IMR-90 (cell line): ENCODE measurements around the gene HOXA3. TPM values are rescaled to one million over a fixed set of nuclear protein-coding genes. Genes with fewer than 3 reads are reported as not detected.

Source experiments
- ATAC-seq: fragments of 200-7000 bp; cut with Tn5 transposase; 2 replicates; pipeline ENCODE4 v1.9.1; 2020; ENCODE audit warnings: low read depth, mild to moderate bottlenecking, moderate library complexity
- BruUV-seq: library from RNA; stranded (reverse); fragments of 400-500 nt; replicated peaks from 2 replicates; lab custom pipeline; 2021; lab: Mats Ljungman, UMichigan
- CTCF ChIA-PET: fragments of 300-600 bp; formaldehyde crosslinking; extraction: SDS; loops from one replicate; lab custom pipeline; 2021; ENCODE audit warnings: antibody characterized with exemption; lab: Yijun Ruan, JAX
- POLR2A ChIA-PET: fragments of 300-600 bp; sonication (Branson Sonifier 250); formaldehyde crosslinking; loops from one replicate; lab custom pipeline; 2022; ENCODE audit warnings: antibody characterized with exemption; ENCODE audit not compliant: unreplicated experiment; lab: Charles Lee
- DNase-seq: peaks from one replicate; pipeline ENCODE4 v3.0.0; 2013
- H2AFZ ChIP-seq: replicated peaks from 2 replicates; pipeline ENCODE3; 2013; ENCODE audit warnings: low read length, mild to moderate bottlenecking; ENCODE audit not compliant: poor library complexity
- H2AK5ac ChIP-seq: 2 replicates; pipeline ENCODE4 v1.6.1; 2013; ENCODE audit warnings: low read depth, low read length, inconsistent platforms
- H2AK9ac ChIP-seq: replicated peaks from 2 replicates; pipeline ENCODE3; 2013; ENCODE audit warnings: mild to moderate bottlenecking, low read depth, low read length, moderate library complexity; ENCODE audit not compliant: poor library complexity
- H2BK120ac ChIP-seq: 2 replicates; pipeline ENCODE4 v1.6.1; 2013; ENCODE audit warnings: low read depth, low read length, inconsistent platforms
- H2BK15ac ChIP-seq: 3 replicates; pipeline ENCODE4 v1.6.1; 2013; ENCODE audit warnings: low read depth, low read length, inconsistent platforms
- H2BK20ac ChIP-seq: 2 replicates; pipeline ENCODE4 v1.6.1; 2013; ENCODE audit warnings: low read depth, mild to moderate bottlenecking, inconsistent platforms, low read length, moderate library complexity
- H2BK5ac ChIP-seq: 2 replicates; pipeline ENCODE4 v1.6.1; 2013; ENCODE audit warnings: mild to moderate bottlenecking, low read depth, low read length, inconsistent platforms; ENCODE audit not compliant: poor library complexity, severe bottlenecking
- H3K14ac ChIP-seq: replicated peaks from 2 replicates; pipeline ENCODE4 v1.6.1; 2013; ENCODE audit warnings: low read depth, low read length, inconsistent platforms
- H3K18ac ChIP-seq: 2 replicates; pipeline ENCODE4 v1.6.1; 2013; ENCODE audit warnings: low read depth, low read length, control low read depth
- H3K23ac ChIP-seq: 2 replicates; pipeline ENCODE4 v1.6.1; 2013; ENCODE audit warnings: low read depth, low read length, inconsistent platforms
- H3K27ac ChIP-seq: 2 replicates; pipeline ENCODE4 v1.5.1; 2013; ENCODE audit warnings: mild to moderate bottlenecking, control low read depth, low read length; ENCODE audit not compliant: insufficient read depth
- H3K27me3 ChIP-seq: 2 replicates; pipeline ENCODE4 v1.6.1; 2013; ENCODE audit warnings: low read length; ENCODE audit not compliant: control insufficient read depth, insufficient read depth
- H3K36me3 ChIP-seq: 2 replicates; pipeline ENCODE4 v1.6.1; 2013; ENCODE audit warnings: low read length, mixed read lengths; ENCODE audit not compliant: control insufficient read depth, insufficient read depth
- H3K4ac ChIP-seq: 2 replicates; pipeline ENCODE4 v1.6.1; 2013; ENCODE audit warnings: low read depth, low read length, inconsistent platforms
- H3K4me1 ChIP-seq: 2 replicates; pipeline ENCODE4 v1.6.1; 2013; ENCODE audit warnings: low read length, mixed read lengths; ENCODE audit not compliant: control insufficient read depth, insufficient read depth
- H3K4me2 ChIP-seq: 2 replicates; pipeline ENCODE4 v1.6.1; 2013; ENCODE audit warnings: low read depth, mild to moderate bottlenecking, control low read depth, low read length, moderate library complexity
- H3K4me3 ChIP-seq: 2 replicates; pipeline ENCODE4 v1.5.1; 2013; ENCODE audit warnings: low read depth, mild to moderate bottlenecking, control low read depth, low read length, moderate library complexity; ENCODE audit not compliant: insufficient read depth
- H3K56ac ChIP-seq: 2 replicates; pipeline ENCODE4 v1.6.1; 2013; ENCODE audit warnings: low read length, inconsistent platforms; ENCODE audit not compliant: insufficient read depth; ENCODE audit errors: extremely low read depth
- H3K79me1 ChIP-seq, 2 experiments: 2 replicates each; pipeline ENCODE4 v1.6.1; 2013; ENCODE audit warnings: low read length in 2 of 2, inconsistent platforms in 1 of 2, low read depth in 1 of 2
- H3K9ac ChIP-seq: 2 replicates; pipeline ENCODE4 v1.6.1; 2013; ENCODE audit warnings: low read depth, low read length, control low read depth
- H3K9me1 ChIP-seq: 2 replicates; pipeline ENCODE4 v1.6.1; 2013; ENCODE audit warnings: low read length, inconsistent platforms; ENCODE audit not compliant: insufficient read depth
- H3K9me3 ChIP-seq: 2 replicates; pipeline ENCODE4 v1.6.1; 2013; ENCODE audit warnings: low read length; ENCODE audit not compliant: control insufficient read depth, insufficient read depth
- H4K20me1 ChIP-seq: 2 replicates; pipeline ENCODE4 v1.6.1; 2013; ENCODE audit warnings: low read length, inconsistent platforms; ENCODE audit not compliant: insufficient read depth
- H4K5ac ChIP-seq: 2 replicates; pipeline ENCODE4 v1.6.1; 2013; ENCODE audit warnings: mild to moderate bottlenecking, low read depth, low read length, control low read depth
- H4K8ac ChIP-seq, 2 experiments: 2 replicates each; pipeline ENCODE4 v1.6.1; 2013; ENCODE audit warnings: low read depth in 2 of 2, low read length in 2 of 2, control low read depth in 1 of 2, inconsistent platforms in 1 of 2
- H4K91ac ChIP-seq: 2 replicates; pipeline ENCODE4 v1.6.1; 2013; ENCODE audit warnings: low read depth, low read length, inconsistent platforms; ENCODE audit not compliant: insufficient read depth
- CEBPB ChIP-seq: IDR thresholded peaks from 2 replicates; pipeline ENCODE4 v1.6.1; 2012; ENCODE audit warnings: low read depth, low read length, improper control_type of control experiment
- NFE2L2 ChIP-seq: fragments of 150-350 bp; IDR thresholded peaks from 2 replicates; pipeline ENCODE4 v1.6.1; 2016; ENCODE audit warnings: low read depth, mild to moderate bottlenecking, low read length
- RAD21 ChIP-seq: IDR thresholded peaks from 2 replicates; pipeline ENCODE4 v1.6.1; 2012; ENCODE audit warnings: low read length, improper control_type of control experiment
- SMC3 ChIP-seq: fragments of 150-350 bp; IDR thresholded peaks from 2 replicates; pipeline ENCODE4 v1.6.1; 2016; ENCODE audit warnings: low read depth, mild to moderate bottlenecking, antibody characterized with exemption, low read length, moderate library complexity
- WGBS, 2 experiments: methylation state at CpG; one replicate each; pipeline versions ENCODE4 v1.1.5 to v1.1.7; 2013; ENCODE audit warnings: missing lambda C conversion rate in 2 of 2; ENCODE audit not compliant: insufficient read length in 1 of 2; ENCODE audit errors: extremely low coverage in 2 of 2; 5-methylcytosine and 5-hydroxymethylcytosine counted together
- dilution Hi-C: fragments of 300-500 bp; cut with HindIII; formaldehyde crosslinking; loops from one replicate; pipeline ENCODE4 v1.14.3; 2018; ENCODE audit warnings: low sequenced_read_pairs; ENCODE audit not compliant: unreplicated experiment
- in situ Hi-C: fragments of 300-500 bp; cut with MboI; formaldehyde crosslinking; loops from 3 replicates; pipeline ENCODE4 v1.14.3; 2019; ENCODE audit warnings: low sequenced_read_pairs, inconsistent platforms, mixed read lengths
- intact Hi-C: fragments of 100-400 bp; cut with micrococcal nuclease; formaldehyde crosslinking; loops from 2 replicates; pipeline ENCODE4 v1.10.0; 2022
- polyA plus RNA-seq, 3 experiments: library from polyadenylated mRNA; depleted of rRNA; stranded (reverse); fragments of >200 nt; gene quantifications; 2 replicates each; pipeline ENCODE4 v1.2.3, GENCODE V29; 2012; ENCODE audit warnings: low replicate concordance in 1 of 3
- total RNA-seq: library from RNA; depleted of rRNA; stranded (reverse); fragments of >200 nt; gene quantifications from 2 replicates; pipeline ENCODE4 v1.2.3, GENCODE V29; 2012
- TF ChIP-seq, protein P1 (sequence below): conservative IDR thresholded peaks from 2 replicates; pipeline ENCODE4 v1.5.1; 2012; ENCODE audit warnings: mild to moderate bottlenecking, low read depth, low read length, improper control_type of control experiment
- TF ChIP-seq, protein P2 (sequence below): fragments of 150-350 bp; IDR thresholded peaks from 2 replicates; pipeline ENCODE4 v1.6.1; 2016; ENCODE audit warnings: low read depth, mild to moderate bottlenecking, low read length, moderate library complexity, borderline replicate concordance

The HOXA3 gene
- total and polyA plus RNA-seq, 2 of the 4 experiments (the other 2 are of a cell fraction) = 0.90 to 5.4 TPM

DNA sequence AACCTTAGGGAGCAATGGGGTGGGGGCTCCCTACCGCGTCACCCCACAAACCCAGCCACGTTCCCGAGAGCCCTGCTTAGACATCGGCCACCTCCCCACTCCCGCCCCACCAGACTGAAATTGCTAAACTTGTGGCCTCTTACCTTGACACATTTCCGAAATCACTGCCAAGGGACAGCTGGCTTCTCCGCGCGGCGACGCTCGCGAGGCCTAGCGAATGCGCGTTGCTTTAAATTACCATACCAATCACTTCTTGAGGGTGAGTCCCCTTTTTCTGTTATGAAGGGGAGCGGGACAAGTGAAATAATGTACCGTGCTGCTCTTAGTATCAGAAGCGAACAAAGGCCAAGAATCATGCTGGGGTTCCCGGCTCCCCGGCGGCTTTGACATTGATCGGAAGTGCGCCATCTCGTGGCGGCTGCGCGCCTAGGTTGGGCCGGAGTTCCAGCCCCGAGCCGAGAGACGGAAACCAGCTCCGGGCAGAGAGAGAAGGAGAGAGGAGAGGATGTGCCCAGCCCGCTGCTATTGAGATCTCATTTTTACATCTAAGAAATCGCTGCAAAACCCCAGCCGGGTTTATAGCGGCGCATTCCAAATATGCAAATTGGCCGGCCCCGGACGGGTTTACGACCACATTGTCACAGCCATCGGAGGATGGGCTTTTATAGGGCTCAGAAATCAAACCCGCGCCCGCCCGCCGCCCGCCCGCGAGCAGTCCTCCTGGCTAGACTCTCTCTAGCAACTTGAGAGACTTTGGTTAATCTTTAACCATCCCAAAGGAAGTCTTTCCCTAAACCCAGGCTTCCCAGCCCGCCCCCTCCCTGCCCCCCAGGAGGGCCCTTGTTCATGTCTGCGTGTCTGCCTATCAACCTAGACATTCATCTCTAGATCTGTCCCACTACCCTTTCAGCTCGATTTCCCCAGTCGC is 27.4 kb upstream of the HOXA3 start:
- Histone ChIP-seq H2BK15ac (no peak overlapping the region), H3K27ac (no peak overlapping the region), H3K4me1 (peaks cover 1% of the 10 kb centered on the region; the same call in 1 of the 2 replicates), H2BK120ac (no peak overlapping the region), H3K4me2 (peak overlapping the region; percentile 45), H3K23ac (no peak overlapping the region), H3K4me3 (no peak overlapping the region), H2BK20ac (no peak overlapping the region), H3K18ac (no peak overlapping the region), H3K14ac (no peak overlapping the region), H3K4ac (no peak overlapping the region), H3K79me1 (no peaks in the 10 kb centered on the region), H3K56ac (no peak overlapping the region), H2AFZ (peak overlapping the region; percentile 64), H4K91ac (no peak overlapping the region), H3K9ac (no peak overlapping the region), H2BK5ac (no peak overlapping the region), H2AK5ac (no peak overlapping the region), H3K36me3 (no peaks in the 10 kb centered on the region), H3K9me1 (no peaks in the 10 kb centered on the region), H4K8ac (no peak overlapping the region), H4K5ac (no peak overlapping the region), H3K27me3 (peaks cover 87% of the 10 kb centered on the region), H4K20me1 (peaks cover 5% of the 10 kb centered on the region; the same call in 1 of the 2 replicates), H2AK9ac (no peak overlapping the region), H3K9me3 (peaks cover 4% of the 10 kb centered on the region; the same call in 1 of the 2 replicates)
- peak; percentile 84 for ATAC-seq
- ChIA-PET POLR2A (no interaction called here), CTCF (interaction anchor here (0.6 to 1.3 kb wide), 12 partner anchors 10 to 1520 kb away, joined by 3 to 5 read pairs (median 3); partner anchors contain the start of gene HOXA5)
- in situ Hi-C loops = no loop called here
- DNase-seq = peak; percentile 45
- dilution Hi-C loops = no loop called here
- 9% methylated on average over 24 of the region's 56 CpGs; no CpG with 5 or more reads in 1 of the 2 experiments for WGBS, 2 experiments
- BruUV-seq = no TSS peak
- TF ChIP-seq SMC3 = peak; percentile 34; the same call in 1 of the 2 replicates
- TF ChIP-seq, protein P1, sequence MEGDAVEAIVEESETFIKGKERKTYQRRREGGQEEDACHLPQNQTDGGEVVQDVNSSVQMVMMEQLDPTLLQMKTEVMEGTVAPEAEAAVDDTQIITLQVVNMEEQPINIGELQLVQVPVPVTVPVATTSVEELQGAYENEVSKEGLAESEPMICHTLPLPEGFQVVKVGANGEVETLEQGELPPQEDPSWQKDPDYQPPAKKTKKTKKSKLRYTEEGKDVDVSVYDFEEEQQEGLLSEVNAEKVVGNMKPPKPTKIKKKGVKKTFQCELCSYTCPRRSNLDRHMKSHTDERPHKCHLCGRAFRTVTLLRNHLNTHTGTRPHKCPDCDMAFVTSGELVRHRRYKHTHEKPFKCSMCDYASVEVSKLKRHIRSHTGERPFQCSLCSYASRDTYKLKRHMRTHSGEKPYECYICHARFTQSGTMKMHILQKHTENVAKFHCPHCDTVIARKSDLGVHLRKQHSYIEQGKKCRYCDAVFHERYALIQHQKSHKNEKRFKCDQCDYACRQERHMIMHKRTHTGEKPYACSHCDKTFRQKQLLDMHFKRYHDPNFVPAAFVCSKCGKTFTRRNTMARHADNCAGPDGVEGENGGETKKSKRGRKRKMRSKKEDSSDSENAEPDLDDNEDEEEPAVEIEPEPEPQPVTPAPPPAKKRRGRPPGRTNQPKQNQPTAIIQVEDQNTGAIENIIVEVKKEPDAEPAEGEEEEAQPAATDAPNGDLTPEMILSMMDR = peak; percentile 78
- no peak for TF ChIP-seq CEBPB
- TF ChIP-seq, protein P2, sequence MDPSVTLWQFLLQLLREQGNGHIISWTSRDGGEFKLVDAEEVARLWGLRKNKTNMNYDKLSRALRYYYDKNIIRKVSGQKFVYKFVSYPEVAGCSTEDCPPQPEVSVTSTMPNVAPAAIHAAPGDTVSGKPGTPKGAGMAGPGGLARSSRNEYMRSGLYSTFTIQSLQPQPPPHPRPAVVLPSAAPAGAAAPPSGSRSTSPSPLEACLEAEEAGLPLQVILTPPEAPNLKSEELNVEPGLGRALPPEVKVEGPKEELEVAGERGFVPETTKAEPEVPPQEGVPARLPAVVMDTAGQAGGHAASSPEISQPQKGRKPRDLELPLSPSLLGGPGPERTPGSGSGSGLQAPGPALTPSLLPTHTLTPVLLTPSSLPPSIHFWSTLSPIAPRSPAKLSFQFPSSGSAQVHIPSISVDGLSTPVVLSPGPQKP = no peak
- no peak for TF ChIP-seq NFE2L2
- TF ChIP-seq RAD21 = peak; percentile 35
- intact Hi-C loops = no loop called here
